Measurements from ENCODE around the gene RTP2.

The RTP2 gene

DNA sequence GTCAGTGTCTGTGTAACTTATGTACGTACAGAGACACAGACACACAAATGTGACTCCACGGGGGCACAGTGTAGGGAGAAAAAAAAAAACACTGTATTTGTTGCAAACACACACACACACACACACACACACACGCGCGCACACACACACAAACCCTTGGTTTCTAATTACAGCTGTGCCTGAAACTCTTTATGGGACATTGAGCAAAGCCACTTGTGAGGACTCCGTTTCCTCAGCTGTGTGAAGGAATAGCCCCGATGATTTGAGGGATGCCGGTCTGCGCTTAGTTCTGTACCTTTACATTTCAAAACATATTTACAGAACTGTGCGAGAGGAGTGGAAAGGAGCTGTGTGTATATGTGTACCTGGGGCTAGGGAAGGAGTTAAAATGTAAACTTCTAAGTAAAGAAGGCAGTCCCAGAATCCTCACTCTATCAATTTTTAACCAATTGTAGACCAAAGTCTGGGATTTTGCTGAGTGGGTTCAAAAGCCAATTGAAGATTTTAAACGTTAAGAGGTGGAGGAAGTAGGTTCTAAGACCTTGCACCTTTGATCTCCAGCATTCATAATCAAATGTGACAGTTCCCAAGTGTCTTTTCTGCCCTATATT, 48.3 kb upstream of the RTP2 start (continued):
- no peak for TF ChIP-seq BCL11A (tag by site-specific recombination; IDR thresholded peaks at IDR 0.05; ENCODE audit: low read depth)
- TF ChIP-seq ZBTB1 (tag by site-specific recombination; IDR thresholded peaks at IDR 0.05) = no peak
- TF ChIP-seq ZNF175 (tag by site-specific recombination; IDR thresholded peaks at IDR 0.05) = no peak
- TF ChIP-seq ZNF624 (tag by site-specific recombination; IDR thresholded peaks at IDR 0.05) = no peak
- TF ChIP-seq ZNF184 (tag by site-specific recombination; IDR thresholded peaks at IDR 0.05) = no peak
- no peak for TF ChIP-seq ZNF211 (tag by site-specific recombination; IDR thresholded peaks at IDR 0.05; ENCODE audit: low read depth)
- TF ChIP-seq ZSCAN18 (tag by site-specific recombination; IDR thresholded peaks at IDR 0.05) = no peak
- peak; percentile 89 for TF ChIP-seq ZNF335 (tag by site-specific recombination; conservative IDR thresholded peaks at IDR 0.05)
- TF ChIP-seq OSR2 (tag by site-specific recombination; IDR thresholded peaks at IDR 0.05) = no peak
- TF ChIP-seq KLF17 (tag by site-specific recombination; IDR thresholded peaks at IDR 0.05) = no peak
- no peak for TF ChIP-seq ZNF521 (tag by site-specific recombination; IDR thresholded peaks at IDR 0.05)
- TF ChIP-seq ZNF324 (tag by site-specific recombination; IDR thresholded peaks at IDR 0.05) = peak; percentile 39; the same call in 1 of the 2 replicates
- no peak for TF ChIP-seq ZNF112 (tag by site-specific recombination; IDR thresholded peaks at IDR 0.05)
- TF ChIP-seq KLF8 (tag by site-specific recombination; IDR thresholded peaks at IDR 0.05) = no peak
- TF ChIP-seq ZNF785 (tag by site-specific recombination; IDR thresholded peaks at IDR 0.05) = no peak
- TF ChIP-seq OVOL3 (tag by site-specific recombination; IDR thresholded peaks at IDR 0.05) = no peak
- TF ChIP-seq ZNF544 (tag by site-specific recombination; IDR thresholded peaks at IDR 0.05) = no peak
- TF ChIP-seq, protein P1, sequence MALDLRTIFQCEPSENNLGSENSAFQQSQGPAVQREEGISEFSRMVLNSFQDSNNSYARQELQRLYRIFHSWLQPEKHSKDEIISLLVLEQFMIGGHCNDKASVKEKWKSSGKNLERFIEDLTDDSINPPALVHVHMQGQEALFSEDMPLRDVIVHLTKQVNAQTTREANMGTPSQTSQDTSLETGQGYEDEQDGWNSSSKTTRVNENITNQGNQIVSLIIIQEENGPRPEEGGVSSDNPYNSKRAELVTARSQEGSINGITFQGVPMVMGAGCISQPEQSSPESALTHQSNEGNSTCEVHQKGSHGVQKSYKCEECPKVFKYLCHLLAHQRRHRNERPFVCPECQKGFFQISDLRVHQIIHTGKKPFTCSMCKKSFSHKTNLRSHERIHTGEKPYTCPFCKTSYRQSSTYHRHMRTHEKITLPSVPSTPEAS (tag by site-specific recombination; IDR thresholded peaks at IDR 0.05) = peak; percentile 96
- no peak for TF ChIP-seq ZBTB11 (tag by site-specific recombination; conservative IDR thresholded peaks at IDR 0.05; ENCODE audit: low read depth)
- TF ChIP-seq, protein P2, sequence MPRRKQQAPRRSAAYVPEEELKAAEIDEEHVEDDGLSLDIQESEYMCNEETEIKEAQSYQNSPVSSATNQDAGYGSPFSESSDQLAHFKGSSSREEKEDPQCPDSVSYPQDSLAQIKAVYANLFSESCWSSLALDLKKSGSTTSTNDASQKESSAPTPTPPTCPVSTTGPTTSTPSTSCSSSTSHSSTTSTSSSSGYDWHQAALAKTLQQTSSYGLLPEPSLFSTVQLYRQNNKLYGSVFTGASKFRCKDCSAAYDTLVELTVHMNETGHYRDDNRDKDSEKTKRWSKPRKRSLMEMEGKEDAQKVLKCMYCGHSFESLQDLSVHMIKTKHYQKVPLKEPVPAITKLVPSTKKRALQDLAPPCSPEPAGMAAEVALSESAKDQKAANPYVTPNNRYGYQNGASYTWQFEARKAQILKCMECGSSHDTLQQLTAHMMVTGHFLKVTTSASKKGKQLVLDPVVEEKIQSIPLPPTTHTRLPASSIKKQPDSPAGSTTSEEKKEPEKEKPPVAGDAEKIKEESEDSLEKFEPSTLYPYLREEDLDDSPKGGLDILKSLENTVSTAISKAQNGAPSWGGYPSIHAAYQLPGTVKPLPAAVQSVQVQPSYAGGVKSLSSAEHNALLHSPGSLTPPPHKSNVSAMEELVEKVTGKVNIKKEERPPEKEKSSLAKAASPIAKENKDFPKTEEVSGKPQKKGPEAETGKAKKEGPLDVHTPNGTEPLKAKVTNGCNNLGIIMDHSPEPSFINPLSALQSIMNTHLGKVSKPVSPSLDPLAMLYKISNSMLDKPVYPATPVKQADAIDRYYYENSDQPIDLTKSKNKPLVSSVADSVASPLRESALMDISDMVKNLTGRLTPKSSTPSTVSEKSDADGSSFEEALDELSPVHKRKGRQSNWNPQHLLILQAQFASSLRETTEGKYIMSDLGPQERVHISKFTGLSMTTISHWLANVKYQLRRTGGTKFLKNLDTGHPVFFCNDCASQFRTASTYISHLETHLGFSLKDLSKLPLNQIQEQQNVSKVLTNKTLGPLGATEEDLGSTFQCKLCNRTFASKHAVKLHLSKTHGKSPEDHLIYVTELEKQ (tag by site-specific recombination; IDR thresholded peaks at IDR 0.05; ENCODE audit: borderline replicate concordance) = no peak
- no peak for TF ChIP-seq ZNF19 (tag by site-specific recombination; IDR thresholded peaks at IDR 0.05; ENCODE audit: low read depth)
- TF ChIP-seq EGR2 (tag by site-specific recombination; IDR thresholded peaks at IDR 0.05; ENCODE audit: low read depth) = no peak
- 0 out of 2 replicates have a peak, but pooled peaks have one; percentile 63 for TF ChIP-seq GLI4 (tag by site-specific recombination; IDR thresholded peaks at IDR 0.05)
- TF ChIP-seq IKZF3 (tag by site-specific recombination; IDR thresholded peaks at IDR 0.05) = no peak
- TF ChIP-seq ZNF274 (IDR thresholded peaks at IDR 0.05; ENCODE audit: low read length) = no peak
- no peak for TF ChIP-seq ZNF274 (tag by site-specific recombination; IDR thresholded peaks at IDR 0.05; ENCODE audit: borderline replicate concordance)
- peak; percentile 19; the same call in 1 of the 2 replicates for TF ChIP-seq ZIC2 (tag by site-specific recombination; IDR thresholded peaks at IDR 0.05)
